DOHH2 (cell line): ENCODE results near the gene SCYL1.

Experiments used
- H3F3A ChIP-seq: fragments of 200-600 bp; sonication (generic), shearing (Covaris generic); 2 replicates; pipeline ENCODE4 v1.6.0; 2016; ENCODE audit warnings: antibody characterized with exemption, mild to moderate bottlenecking; ENCODE audit not compliant: control insufficient read depth, insufficient read depth
- H3K27ac ChIP-seq: fragments of 200-600 bp; sonication (generic); 2 replicates; pipeline ENCODE4 v1.5.1; 2014; ENCODE audit warnings: low read depth, mild to moderate bottlenecking, low read length, moderate library complexity
- H3K27me3 ChIP-seq: fragments of 200-600 bp; sonication (generic); 2 replicates; pipeline ENCODE4 v1.6.1; 2014; ENCODE audit warnings: mild to moderate bottlenecking, low read length, mixed read lengths; ENCODE audit not compliant: control insufficient read depth
- H3K36me3 ChIP-seq: fragments of 200-600 bp; sonication (generic); 2 replicates; pipeline ENCODE4 v1.6.1; 2014; ENCODE audit warnings: mild to moderate bottlenecking, low read length, moderate library complexity, mixed read lengths; ENCODE audit not compliant: control insufficient read depth
- H3K4me1 ChIP-seq: fragments of 200-600 bp; sonication (generic); 2 replicates; pipeline ENCODE4 v1.6.1; 2014; ENCODE audit warnings: mild to moderate bottlenecking, low read length, mixed read lengths; ENCODE audit not compliant: control insufficient read depth
- H3K4me2 ChIP-seq: fragments of 200-600 bp; sonication (generic); 2 replicates; pipeline ENCODE4 v1.6.0; 2014; ENCODE audit warnings: mild to moderate bottlenecking, low read length, moderate library complexity
- H3K4me3 ChIP-seq: fragments of 200-600 bp; sonication (generic); 2 replicates; pipeline ENCODE4 v1.5.1; 2014; ENCODE audit warnings: mild to moderate bottlenecking, low read length, mixed read lengths
- H3K79me2 ChIP-seq: fragments of 200-600 bp; sonication (generic); 2 replicates; pipeline ENCODE4 v1.6.1; 2014; ENCODE audit warnings: mild to moderate bottlenecking, low read length, mixed read lengths; ENCODE audit not compliant: control insufficient read depth
- H3K9me2 ChIP-seq: fragments of 200-600 bp; sonication (generic); replicated peaks from 2 replicates; pipeline ENCODE4 v1.6.1; 2014; ENCODE audit warnings: mild to moderate bottlenecking, low read length, mixed read lengths; ENCODE audit not compliant: control insufficient read depth
- H3K9me3 ChIP-seq: fragments of 200-600 bp; sonication (generic); 2 replicates; pipeline ENCODE4 v1.6.1; 2014; ENCODE audit warnings: antibody characterized with exemption, low read length, mixed read lengths; ENCODE audit not compliant: control insufficient read depth, insufficient read depth
- H4K20me1 ChIP-seq: fragments of 200-600 bp; sonication (generic); 2 replicates; pipeline ENCODE4 v1.6.0; 2014; ENCODE audit warnings: low read depth, mild to moderate bottlenecking, antibody characterized with exemption, low read length, moderate library complexity; ENCODE audit not compliant: control insufficient read depth, insufficient read depth
- CTCF ChIP-seq: fragments of 200-600 bp; sonication (generic); IDR thresholded peaks from one replicate; pipeline ENCODE4 v1.5.1; 2014; ENCODE audit warnings: antibody characterized with exemption, mild to moderate bottlenecking, low read depth, low read length; ENCODE audit not compliant: poor library complexity, severe bottlenecking
- EZH2phosphoT487 ChIP-seq: fragments of 200-600 bp; sonication (generic); IDR thresholded peaks from 2 replicates; pipeline ENCODE4 v1.6.1; 2017; ENCODE audit warnings: borderline replicate concordance, mild to moderate bottlenecking, antibody characterized with exemption, low read length, moderate library complexity, mixed read lengths

The SCYL1 gene

GRCh38 chr11:65565624-65566453, 41.0 kb downstream of the SCYL1 start:
- Histone ChIP-seq H3K4me3 (peak overlapping the region; percentile 27), H3K9me2 (no peaks in the 10 kb centered on the region), H3K4me1 (peaks cover 36% of the 10 kb centered on the region), H3K36me3 (peaks cover 19% of the 10 kb centered on the region), H3K27me3 (no peaks in the 10 kb centered on the region), H3K9me3 (no peaks in the 10 kb centered on the region), H3K27ac (peak overlapping the region; percentile 38), H3K79me2 (peaks cover 44% of the 10 kb centered on the region), H3K4me2 (peak overlapping the region; percentile 50), H3F3A (peaks cover 7% of the 10 kb centered on the region), H4K20me1 (no peaks in the 10 kb centered on the region)
- TF ChIP-seq EZH2phosphoT487, result no peak
- TF ChIP-seq CTCF, result no peak

GRCh38 chr11:65569164-65569972, 44.5 kb downstream of the SCYL1 start:
- Histone ChIP-seq H4K20me1 (0 out of 2 replicates have a peak, but pooled peaks cover 2% of the 10 kb centered on the region), H3K9me2 (no peaks in the 10 kb centered on the region), H3K36me3 (peaks cover 35% of the 10 kb centered on the region), H3K4me1 (peaks cover 58% of the 10 kb centered on the region), H3K9me3 (no peaks in the 10 kb centered on the region), H3K4me2 (peak overlapping the region; percentile 87), H3K27ac (peak overlapping the region; percentile 83), H3K27me3 (no peaks in the 10 kb centered on the region), H3F3A (peaks cover 17% of the 10 kb centered on the region), H3K79me2 (peaks cover 71% of the 10 kb centered on the region), H3K4me3 (peak overlapping the region; percentile 98)
- no peak for TF ChIP-seq CTCF
- TF ChIP-seq EZH2phosphoT487, result no peak

GRCh38 chr11:65569973-65570918, 45.4 kb downstream of the SCYL1 start, which contains the start of gene ZNRD2:
ZNRD2 (plus strand) TSS chr11:65570477; CDS start chr11:65570492, 15 bp downstream.
- Histone ChIP-seq H3K9me3 (no peaks in the 10 kb centered on the region), H3K27ac (peak within 1 kb of the TSS; percentile 83), H3K79me2 (peaks cover 71% of the 10 kb centered on the region), H4K20me1 (0 out of 2 replicates have a peak, but pooled peaks cover 2% of the 10 kb centered on the region), H3K36me3 (peaks cover 35% of the 10 kb centered on the region), H3K4me2 (peak within 1 kb of the TSS; percentile 87), H3K27me3 (no peaks in the 10 kb centered on the region), H3K4me1 (peaks cover 64% of the 10 kb centered on the region), H3K4me3 (peak within 1 kb of the TSS; percentile 98), H3F3A (peaks cover 24% of the 10 kb centered on the region), H3K9me2 (no peaks in the 10 kb centered on the region)
- TF ChIP-seq EZH2phosphoT487 (no peak), CTCF (peak; percentile 58)
